Keratinocyte (primary cell): Measurements from ENCODE around the gene PPME1. TPM values are rescaled to one million over a fixed set of nuclear protein-coding genes. Genes with fewer than 3 reads are reported as not detected.

ENCODE experiments used
- DNase-seq: peaks from one replicate; pipeline ENCODE4 v3.0.0-alpha.2; 2011; ENCODE audit warnings: low read depth, missing footprints, low spot score
- FAIRE-seq: peaks from 2 replicates; lab custom pipeline; 2011; peaks lifted over from hg19 to GRCh38; lab: Jason Lieb, UNC
- H2AFZ ChIP-seq: 2 replicates; pipeline ENCODE4 v1.6.0; 2012; ENCODE audit warnings: low read length, control low read depth, inconsistent platforms; ENCODE audit not compliant: control insufficient read depth
- H3K27ac ChIP-seq: 2 replicates; pipeline ENCODE4 v1.5.1; 2011; ENCODE audit warnings: low read length; ENCODE audit not compliant: control insufficient read depth, insufficient read depth
- H3K27me3 ChIP-seq: 3 replicates; pipeline ENCODE4 v1.6.0; 2011; ENCODE audit warnings: low read length; ENCODE audit not compliant: control insufficient read depth, insufficient read depth; ENCODE audit errors: extremely low read depth
- H3K36me3 ChIP-seq, 2 experiments: 2 replicates in 1 of 2; 3 replicates in 1 of 2; pipeline ENCODE4 v1.5.1; 2011; ENCODE audit warnings: low read length in 2 of 2, mild to moderate bottlenecking in 1 of 2; ENCODE audit not compliant: control insufficient read depth in 2 of 2, insufficient read depth in 2 of 2; ENCODE audit errors: extremely low read depth in 1 of 2
- H3K4me1 ChIP-seq: 3 replicates; pipeline ENCODE4 v1.5.1; 2011; ENCODE audit warnings: low read length; ENCODE audit not compliant: control insufficient read depth, insufficient read depth; ENCODE audit errors: extremely low read depth
- H3K4me2 ChIP-seq: 3 replicates; pipeline ENCODE4 v1.6.0; 2011; ENCODE audit warnings: low read depth, low read length; ENCODE audit not compliant: control insufficient read depth, insufficient read depth; ENCODE audit errors: extremely low read depth
- H3K4me3 ChIP-seq, 3 experiments: fragments of 200-600 bp in 1 of 3; sonication (generic) in 1 of 3; 2 replicates in 2 of 3; 3 replicates in 1 of 3; pipeline ENCODE4 v1.5.1; 2011 to 2016; ENCODE audit warnings: low read length in 3 of 3, mild to moderate bottlenecking in 3 of 3, control low read depth in 2 of 3, inconsistent platforms in 1 of 3, low read depth in 1 of 3, mixed read lengths in 1 of 3, mixed run types in 1 of 3, moderate library complexity in 1 of 3; ENCODE audit not compliant: control insufficient read depth in 2 of 3, insufficient read depth in 2 of 3; ENCODE audit errors: extremely low read depth in 1 of 3
- H3K79me2 ChIP-seq: 2 replicates; pipeline ENCODE4 v1.6.0; 2012; ENCODE audit warnings: low read length; ENCODE audit not compliant: control insufficient read depth, insufficient read depth
- H3K9ac ChIP-seq: 3 replicates; pipeline ENCODE4 v1.6.0; 2011; ENCODE audit warnings: low read length; ENCODE audit not compliant: control insufficient read depth, insufficient read depth; ENCODE audit errors: extremely low read depth
- H3K9me1 ChIP-seq: 3 replicates; pipeline ENCODE4 v1.6.0; 2011; ENCODE audit warnings: low read length; ENCODE audit not compliant: control insufficient read depth, insufficient read depth; ENCODE audit errors: extremely low read depth
- H3K9me3 ChIP-seq: 2 replicates; pipeline ENCODE4 v1.5.1; 2012; ENCODE audit warnings: low read depth, low read length; ENCODE audit not compliant: control insufficient read depth
- H4K20me1 ChIP-seq: 3 replicates; pipeline ENCODE4 v1.6.0; 2011; ENCODE audit warnings: low read length; ENCODE audit not compliant: control insufficient read depth, insufficient read depth; ENCODE audit errors: extremely low read depth
- CTCF ChIP-seq, 3 experiments: IDR thresholded peaks in 1 of 3; conservative IDR thresholded peaks in 1 of 3; optimal IDR thresholded peaks in 1 of 3; 2 replicates in 2 of 3; 3 replicates in 1 of 3; pipeline versions ENCODE3 to v1.5.1; 2011; ENCODE audit warnings: low read length in 3 of 3, mild to moderate bottlenecking in 3 of 3, moderate library complexity in 2 of 3, control low read depth in 1 of 3, inconsistent platforms in 1 of 3; ENCODE audit not compliant: insufficient read depth in 2 of 3; ENCODE audit errors: extremely low read depth in 1 of 3
- EZH2 ChIP-seq: IDR thresholded peaks from one replicate; pipeline ENCODE4 v1.6.1; 2012; ENCODE audit warnings: inconsistent platforms, mild to moderate bottlenecking, low read length, moderate library complexity
- dilution Hi-C: fragments of 300-500 bp; cut with MboI; formaldehyde crosslinking; loops from one replicate; pipeline ENCODE4 v1.7.0; 2020; ENCODE audit warnings: low sequenced_read_pairs; ENCODE audit not compliant: extremely low pct_ligation_motif_present
- polyA plus RNA-seq, 5 experiments: library from polyadenylated mRNA; depleted of rRNA in 3 of 5; stranded (reverse) in 3 of 5; stranded (forward) in 1 of 5; unstranded in 1 of 5; fragments of >200 nt; gene quantifications; 1 replicate in 1 of 5; 2 replicates in 3 of 5; 3 replicates in 1 of 5; pipeline versions ENCODE4 v1.2.1 to v1.2.3, GENCODE V29; 2011 to 2012; ENCODE audit warnings: missing spikeins in 2 of 5, low read depth in 1 of 5, low replicate concordance in 1 of 5

The PPME1 gene
- polyA plus RNA-seq, 1 donor (not counting 4 experiments of a cell fraction or from before 2014, with no cell fraction given), result 34.0 TPM

DNA sequence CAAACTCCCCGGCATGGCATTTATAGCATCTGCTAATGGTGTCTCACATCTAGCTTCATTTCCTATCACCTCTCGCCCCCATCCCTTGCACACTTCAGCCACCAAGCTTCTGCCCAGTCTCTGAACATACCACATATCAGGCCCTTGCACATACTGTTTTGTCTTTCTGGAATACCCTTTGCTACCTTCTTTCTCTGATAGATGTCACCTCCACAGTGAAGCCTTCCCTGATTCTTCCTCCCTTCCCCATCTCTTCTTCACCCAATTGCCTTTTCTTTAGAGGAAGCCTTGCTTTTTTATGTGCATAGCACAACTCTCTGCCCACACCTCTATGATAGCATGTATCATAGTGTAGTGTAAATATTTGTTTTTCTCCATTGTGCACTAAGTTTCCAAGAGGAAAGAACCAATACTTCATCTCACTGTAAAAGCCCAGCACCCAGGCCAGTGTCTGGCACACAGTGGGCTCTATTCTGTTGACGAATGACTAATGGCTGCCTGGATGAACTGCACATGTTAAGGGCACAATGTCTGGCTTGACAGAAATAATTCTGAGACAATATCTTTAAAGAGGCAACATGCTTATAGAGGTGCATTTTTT is 112.6 kb downstream of the PPME1 start:
- DNase-seq (no peak), FAIRE-seq (no peak)
- TF ChIP-seq EZH2, result no peak
- no peak for TF ChIP-seq CTCF (optimal IDR thresholded peaks at IDR 0.05 in 1 of 3, IDR thresholded peaks at IDR 0.05 in 1 of 3, conservative IDR thresholded peaks at IDR 0.05 in 1 of 3; ENCODE audit: extremely low read depth in 1 of 3, insufficient read depth in 2 of 3, low read length in 3 of 3)
- H3K27ac ChIP-seq, result no peak overlapping the region
- no peaks in the 10 kb centered on the region for H3K9me1 ChIP-seq
- H3K9me3 ChIP-seq, result no peaks in the 10 kb centered on the region
- H4K20me1 ChIP-seq, result no peaks in the 10 kb centered on the region
- H2AFZ ChIP-seq, result no peak overlapping the region
- H3K4me2 ChIP-seq, result no peak overlapping the region
- peaks cover 11% of the 10 kb centered on the region for H3K4me1 ChIP-seq
- H3K36me3 ChIP-seq, result no peaks in the 10 kb centered on the region
- H3K79me2 ChIP-seq, result no peaks in the 10 kb centered on the region
- dilution Hi-C loops, result no loop called here
- no peak overlapping the region for H3K9ac ChIP-seq
- H3K4me3 ChIP-seq, result no peak overlapping the region
- H3K27me3 ChIP-seq, result no peaks in the 10 kb centered on the region

DNA sequence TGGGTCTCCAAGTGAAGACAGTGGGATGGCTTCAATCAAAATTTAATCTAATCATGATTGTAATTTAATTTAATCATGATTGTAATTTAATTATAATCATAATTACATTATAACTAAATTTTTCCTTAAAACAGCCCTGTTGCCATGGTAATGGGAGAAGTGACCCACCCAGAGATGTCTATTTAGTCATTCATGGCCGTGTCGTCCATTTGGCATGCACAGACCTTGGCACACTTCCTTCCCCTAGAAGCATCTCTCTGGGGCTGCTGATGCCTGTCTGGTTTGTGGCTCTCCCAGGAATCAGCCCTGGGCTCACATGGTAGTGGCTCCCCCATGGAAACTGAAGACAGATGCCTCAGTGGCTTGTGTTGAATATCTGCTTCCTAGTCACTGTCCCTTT is 113.4 kb downstream of the PPME1 start:
- Histone ChIP-seq H4K20me1 (no peaks in the 10 kb centered on the region), H3K27me3 (no peaks in the 10 kb centered on the region), H3K9me1 (no peaks in the 10 kb centered on the region), H3K4me1 (peaks cover 7% of the 10 kb centered on the region), H2AFZ (no peak overlapping the region), H3K9me3 (no peaks in the 10 kb centered on the region), H3K36me3 (no peaks in the 10 kb centered on the region), H3K9ac (no peak overlapping the region), H3K4me2 (no peak overlapping the region), H3K27ac (no peak overlapping the region), H3K4me3 (no peak overlapping the region), H3K79me2 (no peaks in the 10 kb centered on the region)
- dilution Hi-C loops, result no loop called here
- no peak for TF ChIP-seq CTCF (optimal IDR thresholded peaks at IDR 0.05 in 1 of 3, IDR thresholded peaks at IDR 0.05 in 1 of 3, conservative IDR thresholded peaks at IDR 0.05 in 1 of 3; ENCODE audit: extremely low read depth in 1 of 3, insufficient read depth in 2 of 3, low read length in 3 of 3)
- TF ChIP-seq EZH2, result no peak
- no peak for DNase-seq
- no peak for FAIRE-seq
